Activated T-cell treated with anti-CD3 and anti-CD28 coated beads, Interleukin-2, amount 50 U/mL, for 24 hours (primary cell): ENCODE results near the gene ACTR6.
"Not testable (repeated sequence)": the region's sequence is repeated elsewhere in the genome, so short reads cannot be mapped to it uniquely, and the experiment has no call there.

ENCODE experiments used
- DNase-seq: peaks from one replicate; pipeline ENCODE4 v3.0.0-alpha.2; 2020
- H3K27ac Mint-ChIP-seq: 2 replicates; pipeline ENCODE4 v1.8.0; 2020; ENCODE audit warnings: mild to moderate bottlenecking, mixed read lengths
- H3K27me3 Mint-ChIP-seq: 2 replicates; pipeline ENCODE4 v1.8.0; 2020; ENCODE audit warnings: mixed read lengths
- H3K36me3 Mint-ChIP-seq: 2 replicates; pipeline ENCODE4 v1.8.0; 2020; ENCODE audit warnings: low read depth, mixed read lengths
- H3K4me1 Mint-ChIP-seq: 2 replicates; pipeline ENCODE4 v1.8.0; 2020; ENCODE audit warnings: low read depth, mixed read lengths
- H3K4me3 Mint-ChIP-seq: 2 replicates; pipeline ENCODE4 v1.8.0; 2020; ENCODE audit warnings: mild to moderate bottlenecking, moderate library complexity, mixed read lengths
- H3K9me3 Mint-ChIP-seq: 2 replicates; pipeline ENCODE4 v1.8.0; 2020; ENCODE audit warnings: mixed read lengths

ACTR6 gene

GRCh38 chr12:100197486-100197885 lies 3.1 kb upstream of the ACTR6 start:
- peaks cover 20% of the 10 kb centered on the region for H3K4me1 Mint-ChIP-seq
- H3K36me3 Mint-ChIP-seq: peaks cover 57% of the 10 kb centered on the region
- no peak overlapping the region for H3K4me3 Mint-ChIP-seq
- no peak for DNase-seq
- no peak overlapping the region for H3K27ac Mint-ChIP-seq
- H3K9me3 Mint-ChIP-seq: no peaks in the 10 kb centered on the region
- H3K27me3 Mint-ChIP-seq: no peaks in the 10 kb centered on the region

GRCh38 chr12:100199023-100199346 lies 1.6 kb upstream of the ACTR6 start:
- H3K4me1 Mint-ChIP-seq: peaks cover 27% of the 10 kb centered on the region

GRCh38 chr12:100199347-100200149 lies 1.1 kb upstream of the ACTR6 start:
- Mint-ChIP-seq H3K27me3 (no peaks in the 10 kb centered on the region), H3K4me1 (peaks cover 27% of the 10 kb centered on the region), H3K4me3 (peak overlapping the region; percentile 94), H3K27ac (peak overlapping the region; percentile 98), H3K36me3 (peaks cover 48% of the 10 kb centered on the region), H3K9me3 (no peaks in the 10 kb centered on the region)
- peak; percentile 82 for DNase-seq

More at GRCh38 chr12:100199023-100199346, 1.6 kb upstream of the ACTR6 start:
- peak overlapping the region; percentile 94 for H3K4me3 Mint-ChIP-seq
- H3K27ac Mint-ChIP-seq: peak overlapping the region; percentile 86
- no peak for DNase-seq
- H3K36me3 Mint-ChIP-seq: peaks cover 50% of the 10 kb centered on the region
- H3K27me3 Mint-ChIP-seq: no peaks in the 10 kb centered on the region
- no peaks in the 10 kb centered on the region for H3K9me3 Mint-ChIP-seq

GRCh38 chr12:100201604-100202423 lies 1.2 kb downstream of the ACTR6 start:
- no peaks in the 10 kb centered on the region for H3K9me3 Mint-ChIP-seq
- H3K36me3 Mint-ChIP-seq: peaks cover 40% of the 10 kb centered on the region
- no peak for DNase-seq
- H3K4me1 Mint-ChIP-seq: peaks cover 27% of the 10 kb centered on the region
- H3K4me3 Mint-ChIP-seq: peak overlapping the region; percentile 94
- no peaks in the 10 kb centered on the region for H3K27me3 Mint-ChIP-seq
- peak overlapping the region; percentile 98 for H3K27ac Mint-ChIP-seq

GRCh38 chr12:100207311-100207710 lies 6.7 kb downstream of the ACTR6 start:
- Mint-ChIP-seq H3K27me3 (no peaks in the 10 kb centered on the region), H3K9me3 (no peaks in the 10 kb centered on the region), H3K27ac (no peak overlapping the region), H3K4me3 (no peak overlapping the region), H3K4me1 (peaks cover 9% of the 10 kb centered on the region), H3K36me3 (peaks cover 64% of the 10 kb centered on the region)
- no peak for DNase-seq

- Mint-ChIP-seq H3K4me1 (no peaks in the 10 kb centered on the region), H3K36me3 (peaks cover 72% of the 10 kb centered on the region), H3K27ac (no peak overlapping the region), H3K4me3 (no peak overlapping the region), H3K9me3 (no peaks in the 10 kb centered on the region), H3K27me3 (no peaks in the 10 kb centered on the region)
- no peak for DNase-seq
Observed at GRCh38 chr12:100208834-100209233, 8.2 kb downstream of the ACTR6 start.

GRCh38 chr12:100211698-100212097 lies 11.1 kb downstream of the ACTR6 start:
- H3K36me3 Mint-ChIP-seq: peaks cover 84% of the 10 kb centered on the region
- no peaks in the 10 kb centered on the region for H3K9me3 Mint-ChIP-seq
- H3K4me3 Mint-ChIP-seq: no peak overlapping the region
- no peaks in the 10 kb centered on the region for H3K27me3 Mint-ChIP-seq
- DNase-seq: no peak
- peaks cover 3% of the 10 kb centered on the region for H3K4me1 Mint-ChIP-seq
- H3K27ac Mint-ChIP-seq: no peak overlapping the region

GRCh38 chr12:100213016-100213891 lies 12.6 kb downstream of the ACTR6 start:
- Mint-ChIP-seq H3K4me3 (no peak overlapping the region), H3K4me1 (peaks cover 3% of the 10 kb centered on the region), H3K27ac (no peak overlapping the region), H3K9me3 (no peaks in the 10 kb centered on the region), H3K27me3 (no peaks in the 10 kb centered on the region), H3K36me3 (peaks cover 81% of the 10 kb centered on the region)
- no peak for DNase-seq

GRCh38 chr12:100214518-100214917 lies 13.9 kb downstream of the ACTR6 start:
- Mint-ChIP-seq H3K27ac (no peak overlapping the region), H3K4me3 (no peak overlapping the region), H3K9me3 (no peaks in the 10 kb centered on the region), H3K27me3 (no peaks in the 10 kb centered on the region), H3K4me1 (peaks cover 3% of the 10 kb centered on the region), H3K36me3 (peaks cover 81% of the 10 kb centered on the region)
- DNase-seq: no peak

GRCh38 chr12:100215209-100215608 lies 14.6 kb downstream of the ACTR6 start:
- peaks cover 81% of the 10 kb centered on the region for H3K36me3 Mint-ChIP-seq
- H3K27ac Mint-ChIP-seq: peak overlapping the region; percentile 28
- no peaks in the 10 kb centered on the region for H3K9me3 Mint-ChIP-seq
- no peaks in the 10 kb centered on the region for H3K27me3 Mint-ChIP-seq
- no peak for DNase-seq
- peaks cover 3% of the 10 kb centered on the region for H3K4me1 Mint-ChIP-seq
- H3K4me3 Mint-ChIP-seq: no peak overlapping the region

- H3K36me3 Mint-ChIP-seq: peaks cover 83% of the 10 kb centered on the region
- H3K27ac Mint-ChIP-seq: no peak overlapping the region
- no peaks in the 10 kb centered on the region for H3K27me3 Mint-ChIP-seq
- H3K9me3 Mint-ChIP-seq: no peaks in the 10 kb centered on the region
- peaks cover 3% of the 10 kb centered on the region for H3K4me1 Mint-ChIP-seq
- DNase-seq: no peak
- H3K4me3 Mint-ChIP-seq: no peak overlapping the region
Observed at GRCh38 chr12:100216337-100216736, 15.7 kb downstream of the ACTR6 start.

GRCh38 chr12:100219328-100220109 lies 18.9 kb downstream of the ACTR6 start:
- H3K27ac Mint-ChIP-seq: peak overlapping the region; percentile 3
- no peaks in the 10 kb centered on the region for H3K27me3 Mint-ChIP-seq
- no peak overlapping the region for H3K4me3 Mint-ChIP-seq
- peaks cover 3% of the 10 kb centered on the region for H3K4me1 Mint-ChIP-seq
- no peaks in the 10 kb centered on the region for H3K9me3 Mint-ChIP-seq
- no peak for DNase-seq
- peaks cover 79% of the 10 kb centered on the region for H3K36me3 Mint-ChIP-seq

GRCh38 chr12:100221523-100221922 lies 20.9 kb downstream of the ACTR6 start:
- DNase-seq: no peak

GRCh38 chr12:100222173-100222572 lies 21.6 kb downstream of the ACTR6 start:
- H3K4me3 Mint-ChIP-seq, H3K9me3 Mint-ChIP-seq, DNase-seq, H3K27me3 Mint-ChIP-seq, H3K27ac Mint-ChIP-seq, H3K4me1 Mint-ChIP-seq: not testable (repeated sequence)
- peaks cover 79% of the 10 kb centered on the region for H3K36me3 Mint-ChIP-seq

More at GRCh38 chr12:100221523-100221922, 20.9 kb downstream of the ACTR6 start:
- H3K4me3 Mint-ChIP-seq: no peak overlapping the region
- H3K27me3 Mint-ChIP-seq: no peaks in the 10 kb centered on the region
- no peaks in the 10 kb centered on the region for H3K4me1 Mint-ChIP-seq
- no peaks in the 10 kb centered on the region for H3K9me3 Mint-ChIP-seq
- no peak overlapping the region for H3K27ac Mint-ChIP-seq
- peaks cover 82% of the 10 kb centered on the region for H3K36me3 Mint-ChIP-seq
